ENCODE data around the gene C12orf57. TPM values are rescaled to one million over a fixed set of nuclear protein-coding genes. Genes with fewer than 3 reads are reported as not detected.
A peak's percentile ranks its signal among the peaks of the same experiment; 100 is the strongest.

C12orf57 gene
- total and polyA plus RNA-seq, 2 of the 13 experiments (the other 11 are each of a cell fraction or from before 2014, with no cell fraction given): 84.0 to 287 TPM

- TF ChIP-seq ZNF800 (CRISPR knock-in tag; IDR thresholded peaks at IDR 0.05) (0 out of 2 replicates have a peak, but pooled peaks have one; percentile 49), KLF12 (CRISPR knock-in tag; IDR thresholded peaks at IDR 0.05; ENCODE audit: borderline replicate concordance) (peak; percentile 12; the same call in 1 of the 2 replicates), BCL3 (CRISPR knock-in tag; IDR thresholded peaks at IDR 0.05) (peak; percentile 37; the same call in 1 of the 2 replicates), DMAP1 (CRISPR knock-in tag; IDR thresholded peaks at IDR 0.05) (peak; percentile 32; the same call in 1 of the 2 replicates), MTA1 (CRISPR knock-in tag; IDR thresholded peaks at IDR 0.05; ENCODE audit: borderline replicate concordance) (peak; percentile 26; the same call in 1 of the 2 replicates), SKIL (CRISPR knock-in tag; IDR thresholded peaks at IDR 0.05; ENCODE audit: borderline replicate concordance) (0 out of 2 replicates have a peak, but pooled peaks have one; percentile 7), TGIF2 (CRISPR knock-in tag; IDR thresholded peaks at IDR 0.05) (no peak), ZBTB38 (CRISPR knock-in tag; IDR thresholded peaks at IDR 0.05) (0 out of 2 replicates have a peak, but pooled peaks have one; percentile 8), TCF12 (IDR thresholded peaks at IDR 0.05) (no peak), TCF12 (CRISPR knock-in tag; IDR thresholded peaks at IDR 0.05) (0 out of 2 replicates have a peak, but pooled peaks have one; percentile 49), PATZ1 (CRISPR knock-in tag; IDR thresholded peaks at IDR 0.05) (peak; percentile 43; the same call in 1 of the 2 replicates), FOXA1 (IDR thresholded peaks at IDR 0.05) (no peak), FOXA1 (CRISPR knock-in tag; IDR thresholded peaks at IDR 0.05) (no peak), THAP7 (CRISPR knock-in tag; IDR thresholded peaks at IDR 0.05) (no peak), MEIS2 (CRISPR knock-in tag; IDR thresholded peaks at IDR 0.05) (peak; percentile 15; the same call in 1 of the 2 replicates), ZNF7 (CRISPR knock-in tag; IDR thresholded peaks at IDR 0.05) (no peak), NFKB2 (CRISPR knock-in tag; IDR thresholded peaks at IDR 0.05; ENCODE audit: borderline replicate concordance) (peak; percentile 42; the same call in 1 of the 2 replicates), SOX6 (IDR thresholded peaks at IDR 0.05) (no peak), SOX6 (CRISPR knock-in tag; IDR thresholded peaks at IDR 0.05) (0 out of 2 replicates have a peak, but pooled peaks have one; percentile 3), KLF13 (CRISPR knock-in tag; IDR thresholded peaks at IDR 0.05) (no peak), NR2F2 (IDR thresholded peaks at IDR 0.05; ENCODE audit: borderline replicate concordance, low read depth) (0 out of 2 replicates have a peak, but pooled peaks have one; percentile 7), ZNF564 (CRISPR knock-in tag; IDR thresholded peaks at IDR 0.05) (0 out of 2 replicates have a peak, but pooled peaks have one; percentile 55)
Measured at GRCh38 chr12:6914246-6914946, 29.4 kb upstream of the C12orf57 start, which contains the start of gene ENO2 (continued).
